Activated T-cell treated with anti-CD3 and anti-CD28 coated beads, Interleukin-2, amount 50 U/mL, for 48 hours (primary cell): ENCODE measurements around the gene VPS37B.
"Not testable (repeated sequence)": the region's sequence is repeated elsewhere in the genome, so short reads cannot be mapped to it uniquely, and the experiment has no call there.

Experiments
- DNase-seq, 2 experiments: peaks; one replicate each; pipeline ENCODE4 v3.0.0-alpha.2; 2020

Gene VPS37B

DNA sequence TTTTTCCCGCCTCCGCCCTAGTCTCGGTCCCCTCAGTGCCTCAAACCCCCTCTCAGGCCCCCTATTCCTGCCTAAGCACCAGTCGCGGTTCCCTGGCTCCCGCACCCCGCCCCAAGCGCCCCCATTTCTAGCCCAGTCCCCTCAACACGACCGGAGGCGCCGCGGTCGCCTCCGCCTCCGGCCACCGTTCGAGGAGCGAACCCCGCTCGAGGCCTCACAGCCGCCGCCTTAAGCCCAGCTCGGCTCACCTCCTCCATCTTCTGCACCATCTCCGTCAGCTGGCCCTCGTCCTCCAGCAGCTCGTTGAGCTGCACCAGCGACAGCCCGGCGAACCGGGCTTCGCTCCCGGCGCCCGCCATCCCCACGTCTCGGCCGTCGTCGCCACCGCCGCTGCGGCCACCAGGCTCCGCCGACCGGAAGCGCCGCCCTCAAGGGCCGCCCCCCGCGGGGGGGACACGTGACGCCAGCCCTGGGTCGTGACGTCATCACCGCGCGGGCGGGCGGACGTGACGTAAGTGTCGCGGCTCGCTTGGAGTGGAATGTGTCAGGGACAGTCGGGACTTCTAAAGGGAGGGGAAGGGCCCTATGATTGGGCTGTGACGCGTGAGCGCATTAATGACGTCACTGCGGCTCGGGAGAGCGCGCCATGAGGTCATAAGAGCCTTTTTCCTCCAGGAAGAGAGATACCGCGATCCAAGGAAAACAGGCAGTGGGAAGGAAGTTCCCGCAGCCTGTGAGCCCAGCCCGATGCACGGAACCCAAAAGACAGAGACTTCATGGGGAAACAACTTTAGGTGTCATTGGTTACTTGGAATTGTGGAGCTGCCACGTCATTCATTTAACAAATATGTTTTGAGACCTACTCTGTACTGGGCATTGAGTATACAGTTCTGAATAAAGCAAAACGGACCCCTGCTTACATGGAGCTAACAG lies at the start of gene VPS37B:
Gene VPS37B, minus strand, starts transcription at position 421 of the 933 bp plus-strand sequence. Its CDS starts 62 bp downstream, at position 359.
- DNase-seq, result peak; percentile 90 to 91

DNA sequence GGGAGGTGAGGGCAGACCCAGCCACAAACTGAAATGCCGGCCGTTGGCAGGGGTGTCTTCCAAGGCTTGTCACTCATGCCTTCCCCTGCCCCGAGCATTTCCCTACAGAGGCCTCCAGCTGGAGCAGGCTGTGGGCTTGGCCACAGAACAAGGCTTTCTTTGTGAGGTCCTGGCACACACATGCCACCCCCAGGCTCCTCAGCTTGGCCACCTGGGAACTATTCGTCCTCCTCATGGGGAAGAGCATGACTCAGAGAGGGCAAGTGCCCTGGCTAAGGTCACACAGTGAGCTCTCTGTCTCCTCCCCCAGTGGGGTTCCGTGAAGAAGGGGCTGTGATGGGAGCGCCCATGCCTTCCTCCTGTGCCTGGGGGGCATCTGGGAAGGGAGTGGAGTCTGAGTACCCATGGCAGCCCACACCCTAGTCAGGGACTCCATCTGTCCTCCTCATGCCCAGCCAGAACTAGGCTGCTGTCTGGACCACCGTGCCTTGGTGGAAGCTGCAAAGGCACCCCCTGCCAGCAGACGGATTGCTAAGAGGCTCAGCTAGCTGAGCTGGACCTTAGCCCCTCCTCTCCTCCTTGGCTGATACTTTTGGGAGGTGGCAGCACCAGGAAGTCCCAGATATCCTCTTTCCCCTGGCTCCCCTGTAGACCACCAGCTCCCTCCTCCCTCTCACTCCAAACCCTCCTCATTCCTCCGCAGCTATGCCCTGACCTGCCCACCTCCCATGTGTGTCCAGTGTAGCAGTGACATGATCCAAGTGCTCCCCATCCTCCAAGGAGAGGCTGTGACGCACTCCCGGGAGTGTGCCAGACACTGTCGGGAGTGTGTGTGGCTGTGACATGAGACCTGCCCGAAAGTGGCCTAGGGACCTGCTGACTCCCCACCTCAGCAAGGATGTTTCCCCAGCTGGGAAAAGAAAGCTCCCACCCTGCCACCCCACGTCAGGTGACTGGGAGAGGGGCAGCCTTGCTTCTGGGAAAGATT lies 49.0 kb upstream of the VPS37B start:
- no peak for DNase-seq

DNA sequence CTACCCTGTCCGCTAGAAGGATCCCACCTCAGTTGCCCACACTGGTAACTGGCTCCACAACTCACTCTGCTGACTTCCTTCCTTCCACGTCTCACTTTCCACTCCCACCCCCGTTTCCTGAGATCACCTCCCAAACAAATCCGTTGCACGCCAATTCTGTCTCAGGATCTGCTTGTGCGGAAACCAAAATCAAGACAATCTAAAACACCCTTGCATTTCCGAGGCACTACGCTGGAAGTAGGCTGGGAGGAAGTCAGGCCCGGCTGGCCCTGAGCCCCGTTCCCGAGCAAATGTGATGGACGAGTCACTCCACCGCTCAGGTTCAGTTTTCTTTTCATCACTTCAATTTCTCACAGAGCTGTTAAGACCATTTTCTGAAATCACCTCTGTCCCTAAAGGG lies 47.3 kb upstream of the VPS37B start:
- no peak for DNase-seq

DNA sequence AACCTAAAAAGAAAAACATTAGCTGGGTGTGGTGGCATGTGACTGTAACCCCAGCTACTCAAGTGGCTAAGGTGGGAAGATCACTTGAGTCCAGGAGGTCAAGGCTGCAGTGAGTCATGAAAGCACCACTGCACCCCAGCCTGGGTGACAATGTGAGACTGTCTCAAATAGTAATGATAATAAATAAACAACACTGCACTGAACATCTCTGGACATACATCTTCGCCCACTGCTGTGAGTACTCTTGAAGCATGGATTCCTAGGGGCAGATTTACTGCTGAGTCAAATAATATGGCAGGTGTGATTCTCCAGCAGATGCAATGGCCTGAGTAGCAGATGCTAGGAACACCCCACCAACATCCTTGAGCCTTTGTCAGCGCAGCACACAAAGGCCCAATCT lies 46.7 kb upstream of the VPS37B start:
- DNase-seq, result no peak

DNA sequence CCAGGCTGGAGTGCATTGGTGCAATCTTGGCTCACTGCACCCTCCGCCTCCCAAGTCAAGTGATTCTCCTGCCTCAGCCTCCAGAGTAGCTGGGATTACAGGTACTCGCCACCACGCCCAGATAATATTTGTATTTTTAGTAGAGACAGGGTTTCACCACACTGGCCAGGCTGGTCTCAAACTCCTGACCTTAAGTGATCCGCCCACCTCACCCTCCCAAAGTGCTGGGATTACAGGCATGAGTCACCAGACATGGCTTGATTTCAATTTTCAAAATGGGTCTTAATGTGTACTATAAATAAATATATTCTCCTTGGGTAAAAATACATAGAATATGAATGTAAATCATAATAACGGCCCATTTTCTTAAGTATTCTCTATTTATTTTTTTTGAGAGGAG lies 45.4 kb upstream of the VPS37B start:
- DNase-seq, result not testable (repeated sequence)

DNA sequence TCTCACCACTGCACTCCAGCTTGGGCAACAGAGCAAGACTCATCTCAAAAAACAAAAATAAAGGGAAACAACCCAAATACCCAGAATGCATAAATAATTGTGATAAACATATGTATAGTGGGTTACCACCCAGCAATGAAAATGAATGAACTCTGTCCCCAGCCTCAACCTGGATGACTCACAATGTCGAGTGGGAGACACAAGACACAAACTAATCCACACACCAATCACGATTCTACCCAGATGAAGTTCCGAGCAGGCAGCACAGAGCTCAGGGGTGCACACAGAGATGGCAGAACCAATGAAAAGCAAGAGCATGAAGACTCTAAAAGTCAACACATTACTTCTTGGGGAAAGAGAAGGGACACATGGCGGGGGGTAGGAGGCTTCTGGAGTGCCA lies 43.2 kb upstream of the VPS37B start:
- no peak for DNase-seq

DNA sequence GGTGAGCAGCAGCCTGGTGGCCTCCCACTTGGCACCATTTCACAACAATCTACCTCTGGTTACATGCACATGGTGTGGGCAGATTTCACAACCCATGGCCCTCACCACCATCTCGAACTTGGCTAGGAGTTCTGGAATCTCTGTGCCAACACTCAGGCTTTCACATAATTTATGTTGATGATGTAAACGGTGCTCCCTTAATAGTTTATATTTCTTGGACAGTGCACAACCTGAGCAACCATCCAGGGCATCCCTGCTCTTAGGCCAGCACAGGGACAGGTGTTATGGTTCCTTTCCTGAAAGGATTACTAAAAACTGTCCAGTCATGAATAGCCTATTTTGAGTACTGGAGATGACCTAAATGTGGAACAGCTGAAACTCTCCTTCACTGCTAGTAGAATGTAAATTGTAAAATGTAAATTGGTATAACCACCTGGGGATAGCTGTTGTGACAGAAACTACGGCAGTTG lies 41.7 kb upstream of the VPS37B start:
- DNase-seq, result no peak

GRCh38 chr12:122935318-122935717 lies 39.4 kb upstream of the VPS37B start:
- no peak for DNase-seq

DNA sequence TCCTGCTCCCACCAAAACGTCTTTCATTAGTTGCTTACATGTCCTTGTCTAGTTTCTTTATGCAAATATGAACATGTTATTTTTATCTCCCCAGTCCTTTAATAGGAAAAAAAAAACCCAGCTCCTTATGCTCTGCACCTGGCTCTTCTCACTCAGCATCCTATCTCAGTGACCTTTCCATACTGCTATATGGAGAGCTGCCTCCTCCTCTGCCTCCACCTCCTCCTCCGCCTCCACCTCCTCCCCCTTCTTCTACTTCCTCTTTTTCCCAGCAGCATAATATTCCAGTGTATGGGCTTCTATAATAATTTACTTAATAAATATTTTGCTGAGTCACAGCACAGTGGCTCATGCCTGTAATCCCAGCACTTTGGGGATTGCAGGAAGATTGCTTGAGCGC lies 38.8 kb upstream of the VPS37B start:
- no peak for DNase-seq

DNA sequence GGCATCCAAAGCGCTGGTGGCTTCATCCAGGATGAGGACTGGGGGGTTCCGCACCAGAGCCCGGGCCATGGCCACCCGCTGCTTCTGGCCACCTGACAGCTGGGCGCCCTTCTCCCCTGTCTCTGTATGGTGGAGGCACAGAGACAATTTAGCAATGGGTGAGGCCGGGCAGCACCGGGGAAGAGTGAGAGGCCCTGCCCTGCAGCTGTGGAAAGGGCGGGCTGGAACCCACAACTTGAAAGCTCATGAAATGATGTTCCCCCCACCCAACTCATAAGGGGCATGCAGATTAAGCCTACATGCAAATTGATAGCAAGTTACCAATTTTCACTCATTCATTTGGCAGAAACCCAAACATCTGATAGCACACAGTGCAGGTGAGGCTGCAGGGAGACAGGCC lies 36.3 kb upstream of the VPS37B start:
- DNase-seq, result no peak

DNA sequence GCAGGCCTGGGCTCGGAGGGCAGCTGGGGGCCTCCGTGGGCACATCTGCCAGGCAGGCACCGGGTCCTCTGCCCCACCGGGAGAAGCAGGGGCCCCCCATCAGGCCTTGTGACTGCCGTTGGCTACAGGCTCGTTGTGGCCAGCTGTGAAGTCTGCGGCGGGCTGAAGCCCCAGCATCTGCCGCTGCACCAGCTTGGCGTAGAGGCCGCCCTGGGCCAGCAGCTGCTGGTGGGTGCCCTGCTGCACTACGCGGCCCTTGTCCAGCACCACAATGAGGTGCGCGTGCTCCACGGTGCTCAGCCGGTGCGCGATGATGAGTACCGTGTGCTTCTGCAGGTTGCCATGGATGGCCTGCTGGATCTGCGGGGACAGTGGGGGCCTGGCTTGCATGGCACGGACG lies 33.9 kb upstream of the VPS37B start:
- no peak for DNase-seq

GRCh38 chr12:122929148-122929538 lies 33.2 kb upstream of the VPS37B start:
- DNase-seq, result no peak

DNA sequence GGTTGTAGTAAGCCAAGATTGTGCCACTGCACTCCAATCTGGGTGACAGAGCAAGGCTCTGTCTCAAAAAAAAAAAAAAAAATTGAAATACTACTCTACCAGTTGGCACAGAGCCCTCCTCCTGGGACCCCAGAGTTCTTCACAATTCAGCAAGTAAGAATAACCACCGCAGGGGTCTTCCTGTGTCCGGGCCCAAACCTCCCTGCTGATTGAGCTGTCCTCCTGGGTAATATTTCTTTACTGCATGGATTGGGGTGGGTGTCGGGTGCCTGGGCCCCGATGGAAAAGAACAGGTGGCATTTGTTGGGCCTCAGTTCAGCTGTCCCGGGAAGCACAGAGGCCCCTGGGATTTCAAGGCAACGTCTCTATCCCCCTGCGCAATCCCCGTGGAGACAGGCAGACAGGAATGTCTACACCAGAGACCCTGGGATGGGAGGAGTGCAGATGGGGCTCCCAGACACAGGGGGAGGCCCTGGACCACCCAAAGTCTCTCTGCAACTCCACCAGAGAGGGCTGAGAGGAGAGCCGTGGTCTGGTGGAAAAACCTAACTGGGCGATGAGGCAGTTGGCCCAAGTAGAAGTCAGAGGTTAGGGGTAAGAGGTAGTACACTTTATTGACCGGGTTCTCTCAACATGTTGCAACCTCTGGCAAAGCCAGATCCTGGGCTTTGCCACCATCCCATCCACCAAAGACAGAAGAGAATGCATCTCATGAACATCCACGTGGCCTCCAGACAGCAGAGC lies 32.7 kb upstream of the VPS37B start:
- no peak for DNase-seq

DNA sequence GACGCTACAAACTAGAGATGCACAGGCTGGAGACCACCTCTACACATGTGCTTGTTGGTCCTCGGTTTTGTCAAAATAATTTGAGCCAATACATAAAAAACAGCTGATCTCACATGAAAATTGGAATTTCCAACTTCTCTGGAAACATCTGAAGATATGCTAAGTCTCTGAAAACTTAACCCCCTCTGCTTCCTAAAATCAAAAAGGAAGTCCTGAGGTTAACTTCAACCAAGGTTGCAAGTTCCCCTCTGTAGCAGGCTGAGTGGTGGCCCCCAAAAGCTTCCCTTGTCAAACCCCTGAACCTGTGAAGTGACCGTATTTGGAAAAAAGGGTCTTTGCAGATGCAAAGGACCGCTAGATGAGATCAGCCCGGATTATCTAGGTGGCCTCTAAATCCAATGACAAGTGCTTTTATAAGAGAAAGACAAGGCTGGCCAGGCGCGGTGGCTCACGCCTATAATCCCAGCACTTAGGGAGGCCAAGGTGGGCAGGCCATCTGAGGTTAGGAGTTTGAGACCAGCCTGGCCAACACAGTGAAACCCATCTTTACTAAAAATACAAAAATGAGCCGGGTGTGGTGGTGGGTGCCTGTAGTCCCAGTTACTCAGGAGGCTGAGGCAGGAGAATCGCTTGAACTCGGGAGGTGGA lies 32.0 kb upstream of the VPS37B start:
- DNase-seq, result no peak

- DNase-seq, result no peak
Measured at GRCh38 chr12:122921917-122922316, 26.0 kb upstream of the VPS37B start.

DNA sequence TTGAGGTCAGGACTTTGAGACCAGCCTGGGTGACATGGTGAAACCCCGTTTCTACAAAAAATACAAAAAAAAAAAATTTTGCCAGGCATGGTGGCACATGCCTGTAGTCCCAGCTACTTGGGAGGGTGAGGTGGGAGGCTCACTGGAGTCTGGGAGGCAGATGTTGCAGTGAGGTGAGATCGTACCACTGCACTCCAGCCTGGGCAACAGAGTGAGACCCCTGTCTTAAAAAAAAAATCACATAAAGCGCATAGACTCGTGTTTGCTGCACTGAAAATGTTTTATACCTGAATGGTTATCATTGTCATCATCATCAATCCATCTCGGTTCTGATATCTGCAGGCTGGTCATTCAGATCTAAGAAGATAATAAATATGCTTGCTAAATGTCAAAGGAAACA lies 24.8 kb upstream of the VPS37B start:
- no peak for DNase-seq

- DNase-seq, result no peak
Measured at GRCh38 chr12:122918827-122919226, 22.9 kb upstream of the VPS37B start.

GRCh38 chr12:122917507-122918121 lies 21.7 kb upstream of the VPS37B start:
- DNase-seq, result no peak

GRCh38 chr12:122909442-122910288 lies 13.7 kb upstream of the VPS37B start:
- no peak for DNase-seq

DNA sequence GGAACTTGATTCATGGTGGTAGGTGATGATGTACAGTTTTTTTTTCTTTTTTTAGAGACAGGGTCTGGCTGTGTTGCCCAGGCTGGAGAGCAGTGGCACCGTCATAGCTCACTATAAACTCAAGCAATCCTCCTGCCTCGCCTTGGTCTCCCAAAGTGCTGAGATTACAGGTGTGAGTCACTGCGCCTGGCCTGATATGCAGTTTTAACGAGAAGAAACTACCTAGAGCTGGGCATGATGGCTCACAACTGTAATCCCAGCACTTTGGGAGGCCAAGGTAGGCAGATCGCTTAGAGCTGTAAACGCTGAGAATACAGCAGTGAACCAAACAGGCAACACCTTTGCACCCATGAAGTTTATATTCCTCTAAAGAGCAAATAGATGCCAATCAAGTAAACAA lies 13.0 kb upstream of the VPS37B start:
- no peak for DNase-seq

- DNase-seq, result not testable (repeated sequence)
Measured at GRCh38 chr12:122905258-122905657, 9.3 kb upstream of the VPS37B start.
